Parathyroid adenoma (tissue), 2 donors: ENCODE results near the gene TTC6.

Experiments used
- H2AFZ ChIP-seq: fragments of 300-600 bp; sonication (generic); one replicate; pipeline ENCODE4 v1.7.0; 2017; ENCODE audit warnings: antibody characterized with exemption, mild to moderate bottlenecking
- H3K27ac ChIP-seq: fragments of 300-600 bp; sonication (generic); one replicate; pipeline ENCODE4 v1.7.0; 2017
- H3K27me3 ChIP-seq: fragments of 300-600 bp; sonication (generic); one replicate; pipeline ENCODE4 v1.7.0; 2017; ENCODE audit warnings: low read length; ENCODE audit not compliant: control insufficient read depth, insufficient read depth
- H3K36me3 ChIP-seq: fragments of 300-600 bp; sonication (generic); one replicate; pipeline ENCODE4 v1.7.0; 2017; ENCODE audit warnings: low read length; ENCODE audit not compliant: control insufficient read depth, insufficient read depth
- H3K4me1 ChIP-seq: fragments of 300-600 bp; sonication (generic); one replicate; pipeline ENCODE4 v1.7.0; 2017; ENCODE audit warnings: control low read depth
- H3K4me2 ChIP-seq: fragments of 300-600 bp; sonication (generic); one replicate; pipeline ENCODE4 v1.7.0; 2017; ENCODE audit warnings: low read length
- H3K4me3 ChIP-seq: fragments of 300-600 bp; sonication (generic); one replicate; pipeline ENCODE4 v1.7.0; 2017; ENCODE audit warnings: low read depth, low read length
- H3K79me2 ChIP-seq: fragments of 300-600 bp; sonication (generic); one replicate; pipeline ENCODE4 v1.7.0; 2017; ENCODE audit warnings: control low read depth
- H3K9ac ChIP-seq: fragments of 300-600 bp; sonication (generic); one replicate; pipeline ENCODE4 v1.7.0; 2017; ENCODE audit warnings: mild to moderate bottlenecking
- H3K9me3 ChIP-seq: fragments of 300-600 bp; sonication (generic); one replicate; pipeline ENCODE4 v1.7.0; 2017; ENCODE audit warnings: low read length; ENCODE audit not compliant: control insufficient read depth
- TF ChIP-seq, protein P1 (sequence below): fragments of 300-600 bp; sonication (generic); IDR thresholded peaks from one replicate; pipeline ENCODE4 v1.7.0; 2017; ENCODE audit warnings: antibody characterized with exemption, mild to moderate bottlenecking
- donor health status: primary hyperparathyroidism.

The TTC6 gene

DNA sequence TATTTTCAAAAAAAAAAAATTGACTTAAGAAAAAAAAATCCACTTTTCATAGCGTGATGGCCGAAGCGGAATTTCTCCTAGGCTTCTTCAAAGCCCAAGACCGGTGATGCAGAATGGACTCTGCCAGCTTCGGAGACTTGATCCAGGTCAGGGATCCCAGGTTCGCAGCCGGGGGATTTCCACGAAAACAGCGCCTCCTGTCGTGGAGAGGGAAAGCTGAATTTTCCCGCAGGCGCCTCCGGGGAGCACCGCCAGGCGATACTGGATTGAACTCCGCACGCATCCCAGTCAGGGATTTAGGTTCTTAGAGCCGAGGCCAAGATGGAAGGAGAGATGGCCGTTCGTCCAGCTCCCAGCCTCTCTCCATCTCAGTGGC lies 2.1 kb downstream of the TTC6 start:
- Histone ChIP-seq H3K79me2 (no peaks in the 10 kb centered on the region), H3K27me3 (peaks cover 47% of the 10 kb centered on the region), H2AFZ (no peak overlapping the region), H3K36me3 (no peaks in the 10 kb centered on the region), H3K4me1 (no peaks in the 10 kb centered on the region), H3K9me3 (no peaks in the 10 kb centered on the region), H3K9ac (no peak overlapping the region), H3K4me2 (no peak overlapping the region), H3K4me3 (no peak overlapping the region), H3K27ac (no peak overlapping the region)
- TF ChIP-seq, protein P1, sequence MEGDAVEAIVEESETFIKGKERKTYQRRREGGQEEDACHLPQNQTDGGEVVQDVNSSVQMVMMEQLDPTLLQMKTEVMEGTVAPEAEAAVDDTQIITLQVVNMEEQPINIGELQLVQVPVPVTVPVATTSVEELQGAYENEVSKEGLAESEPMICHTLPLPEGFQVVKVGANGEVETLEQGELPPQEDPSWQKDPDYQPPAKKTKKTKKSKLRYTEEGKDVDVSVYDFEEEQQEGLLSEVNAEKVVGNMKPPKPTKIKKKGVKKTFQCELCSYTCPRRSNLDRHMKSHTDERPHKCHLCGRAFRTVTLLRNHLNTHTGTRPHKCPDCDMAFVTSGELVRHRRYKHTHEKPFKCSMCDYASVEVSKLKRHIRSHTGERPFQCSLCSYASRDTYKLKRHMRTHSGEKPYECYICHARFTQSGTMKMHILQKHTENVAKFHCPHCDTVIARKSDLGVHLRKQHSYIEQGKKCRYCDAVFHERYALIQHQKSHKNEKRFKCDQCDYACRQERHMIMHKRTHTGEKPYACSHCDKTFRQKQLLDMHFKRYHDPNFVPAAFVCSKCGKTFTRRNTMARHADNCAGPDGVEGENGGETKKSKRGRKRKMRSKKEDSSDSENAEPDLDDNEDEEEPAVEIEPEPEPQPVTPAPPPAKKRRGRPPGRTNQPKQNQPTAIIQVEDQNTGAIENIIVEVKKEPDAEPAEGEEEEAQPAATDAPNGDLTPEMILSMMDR, result no peak

DNA sequence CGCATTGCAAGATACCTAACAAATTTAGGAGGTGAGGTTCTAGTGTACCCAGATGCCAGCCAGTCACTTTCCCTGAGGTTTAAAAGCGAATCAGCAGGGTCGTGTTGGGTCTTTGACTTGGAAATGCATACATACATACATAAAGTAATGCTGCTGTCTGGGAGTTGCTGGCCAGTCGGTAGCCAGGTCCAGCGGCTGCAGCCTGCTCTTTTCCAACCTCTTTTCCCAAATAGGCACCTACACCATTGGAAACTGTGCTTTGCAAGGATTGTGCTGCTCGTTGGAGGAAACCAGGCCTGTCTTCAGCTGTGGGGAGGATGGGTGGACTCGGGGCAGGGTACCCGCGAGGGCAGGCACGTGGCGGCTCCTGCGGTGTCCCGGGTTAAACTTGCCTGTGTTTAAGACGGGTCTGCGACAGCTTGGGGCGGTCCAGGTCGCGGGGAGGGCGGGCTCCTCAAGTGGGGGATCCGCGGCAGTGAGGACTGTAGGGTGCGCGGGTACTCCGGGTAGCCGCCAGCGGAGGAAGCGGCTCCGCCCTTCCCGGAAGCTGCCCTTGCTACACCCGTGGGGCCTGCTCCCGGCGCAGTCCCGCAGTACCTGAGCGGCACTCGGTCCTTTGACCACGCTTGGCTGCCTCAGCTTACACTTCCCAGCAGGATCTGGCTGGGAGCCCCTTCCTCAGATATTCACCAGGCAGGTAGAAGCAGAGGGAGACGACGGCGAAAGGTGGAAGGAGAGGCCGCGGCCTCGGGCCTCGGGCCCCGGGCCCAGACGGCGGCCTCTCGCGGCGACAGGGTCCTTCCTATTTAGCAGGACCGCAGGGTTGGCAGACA lies 2.7 kb downstream of the TTC6 start:
- TF ChIP-seq, protein P1, result no peak
- H3K9me3 ChIP-seq, result no peaks in the 10 kb centered on the region
- H3K4me2 ChIP-seq, result peak overlapping the region; percentile 45
- H3K27ac ChIP-seq, result no peak overlapping the region
- no peaks in the 10 kb centered on the region for H3K79me2 ChIP-seq
- H3K36me3 ChIP-seq, result no peaks in the 10 kb centered on the region
- H2AFZ ChIP-seq, result no peak overlapping the region
- H3K27me3 ChIP-seq, result peaks cover 45% of the 10 kb centered on the region
- H3K9ac ChIP-seq, result no peak overlapping the region
- H3K4me1 ChIP-seq, result no peaks in the 10 kb centered on the region
- no peak overlapping the region for H3K4me3 ChIP-seq

DNA sequence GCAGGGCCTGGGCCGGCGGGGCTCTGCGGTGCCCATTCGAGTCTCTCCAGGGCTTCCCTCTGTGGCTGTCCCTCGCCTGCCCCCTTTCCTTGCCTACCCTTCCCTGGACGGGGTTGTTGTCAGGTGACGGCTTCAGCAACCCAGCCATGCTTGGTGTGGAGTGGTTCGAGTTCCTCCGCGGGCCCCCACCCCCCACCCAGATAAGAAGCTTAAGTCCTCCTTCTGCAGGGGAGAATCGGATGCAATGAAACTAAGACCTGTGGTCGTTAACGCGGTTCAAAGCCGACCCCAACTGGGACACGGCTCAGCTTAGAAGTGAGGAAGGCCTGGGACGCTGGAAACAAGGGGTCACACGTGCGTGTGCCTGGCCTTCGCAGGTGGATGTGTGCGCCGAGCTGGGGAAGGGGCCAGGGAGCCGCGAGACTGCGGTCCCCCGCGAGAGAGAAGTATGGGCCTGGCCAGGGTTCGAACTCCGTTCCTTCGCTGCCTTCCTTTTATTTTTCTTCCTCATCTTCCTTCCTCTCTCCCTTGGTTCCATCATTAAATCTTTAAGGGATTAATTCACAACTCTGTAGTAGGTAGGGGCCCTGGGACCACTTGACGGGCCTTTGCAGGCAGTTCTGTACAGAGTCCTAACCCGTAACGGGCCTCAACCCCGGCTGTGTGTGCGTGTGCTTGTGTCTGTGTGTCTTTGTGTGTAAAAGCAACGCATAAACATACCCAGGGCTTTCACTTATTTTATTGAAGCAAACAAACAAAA lies 3.5 kb downstream of the TTC6 start:
- Histone ChIP-seq H3K27ac (no peak overlapping the region), H3K9ac (no peak overlapping the region), H3K4me3 (no peak overlapping the region), H3K9me3 (no peaks in the 10 kb centered on the region), H3K27me3 (peaks cover 46% of the 10 kb centered on the region), H3K36me3 (no peaks in the 10 kb centered on the region), H2AFZ (peak overlapping the region; percentile 38), H3K4me1 (no peaks in the 10 kb centered on the region), H3K4me2 (peak overlapping the region; percentile 45), H3K79me2 (no peaks in the 10 kb centered on the region)
- TF ChIP-seq, protein P1, result no peak

GRCh38 chr14:37599507-37600368 lies 4.3 kb downstream of the TTC6 start:
- Histone ChIP-seq H3K27ac (no peak overlapping the region), H3K36me3 (no peaks in the 10 kb centered on the region), H3K9me3 (no peaks in the 10 kb centered on the region), H3K4me1 (no peaks in the 10 kb centered on the region), H3K27me3 (peaks cover 42% of the 10 kb centered on the region), H3K79me2 (no peaks in the 10 kb centered on the region), H3K4me3 (no peak overlapping the region), H2AFZ (peak overlapping the region; percentile 38), H3K4me2 (no peak overlapping the region), H3K9ac (no peak overlapping the region)
- TF ChIP-seq, protein P1, result no peak
